Gastrocnemius medialis (tissue), 4 donors: ENCODE data around the gene GNA15.

ENCODE experiments used
- POLR2A ChIP-seq, 2 donors: fragments of 450-650 bp; IDR thresholded peaks; one replicate each; pipeline ENCODE4 v1.6.1; 2017; ENCODE audit warnings: antibody characterized with exemption in 2 of 2, mild to moderate bottlenecking in 2 of 2, moderate library complexity in 2 of 2
- TF ChIP-seq, protein P1 (sequence below), 5 experiments: fragments of 450-650 bp in 3 of 5; fragments of 200-600 bp in 2 of 5; sonication (generic) in 2 of 5; IDR thresholded peaks in 4 of 5; conservative IDR thresholded peaks in 1 of 5; 1 replicate in 4 of 5; 2 replicates in 1 of 5; pipeline ENCODE4 v1.5.1; 2016 to 2019; ENCODE audit warnings: antibody characterized with exemption in 5 of 5, mild to moderate bottlenecking in 3 of 5, moderate library complexity in 3 of 5

DNA sequence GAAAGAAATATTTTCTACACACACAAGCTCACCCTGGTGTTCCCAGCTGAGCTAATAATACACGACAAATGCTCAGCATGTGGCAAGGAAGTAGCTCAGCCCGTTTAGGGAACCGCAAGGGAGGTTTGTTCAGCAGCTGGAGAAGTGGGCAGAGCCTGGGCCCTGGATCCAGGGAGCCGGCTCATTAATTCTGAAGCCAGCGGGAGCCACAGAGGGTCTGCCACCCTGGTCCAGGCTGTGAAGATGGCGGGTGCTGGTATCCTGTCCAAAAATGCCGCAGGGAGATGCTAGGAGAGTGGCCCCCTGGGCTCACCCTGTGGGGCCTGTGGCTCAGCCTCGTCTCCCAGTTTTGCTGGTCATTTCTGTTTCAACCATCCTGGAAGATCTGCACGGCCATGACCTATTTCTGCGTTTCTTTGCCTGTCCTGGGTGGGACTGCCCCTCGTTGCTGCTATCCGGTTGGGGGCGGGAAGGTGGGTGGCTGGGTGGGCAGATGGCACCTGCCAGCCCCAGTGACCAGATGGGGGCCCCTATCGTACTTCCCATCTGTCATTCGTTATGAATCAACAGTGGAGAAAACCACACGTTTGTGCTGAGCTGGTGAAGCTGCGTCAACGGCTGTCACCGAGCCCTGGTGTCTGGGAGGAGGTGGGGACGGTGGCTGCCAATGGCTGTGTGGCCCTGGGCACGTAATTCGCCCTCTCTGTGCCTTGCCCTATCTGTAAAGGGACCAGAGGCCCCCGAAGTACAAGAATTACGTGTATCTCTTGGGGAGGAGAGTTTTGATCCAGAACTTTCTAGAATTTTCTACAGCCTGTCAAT is 2.7 kb upstream of the GNA15 start:
- TF ChIP-seq POLR2A (IDR thresholded peaks at IDR 0.05), result no peak
- TF ChIP-seq, protein P1, sequence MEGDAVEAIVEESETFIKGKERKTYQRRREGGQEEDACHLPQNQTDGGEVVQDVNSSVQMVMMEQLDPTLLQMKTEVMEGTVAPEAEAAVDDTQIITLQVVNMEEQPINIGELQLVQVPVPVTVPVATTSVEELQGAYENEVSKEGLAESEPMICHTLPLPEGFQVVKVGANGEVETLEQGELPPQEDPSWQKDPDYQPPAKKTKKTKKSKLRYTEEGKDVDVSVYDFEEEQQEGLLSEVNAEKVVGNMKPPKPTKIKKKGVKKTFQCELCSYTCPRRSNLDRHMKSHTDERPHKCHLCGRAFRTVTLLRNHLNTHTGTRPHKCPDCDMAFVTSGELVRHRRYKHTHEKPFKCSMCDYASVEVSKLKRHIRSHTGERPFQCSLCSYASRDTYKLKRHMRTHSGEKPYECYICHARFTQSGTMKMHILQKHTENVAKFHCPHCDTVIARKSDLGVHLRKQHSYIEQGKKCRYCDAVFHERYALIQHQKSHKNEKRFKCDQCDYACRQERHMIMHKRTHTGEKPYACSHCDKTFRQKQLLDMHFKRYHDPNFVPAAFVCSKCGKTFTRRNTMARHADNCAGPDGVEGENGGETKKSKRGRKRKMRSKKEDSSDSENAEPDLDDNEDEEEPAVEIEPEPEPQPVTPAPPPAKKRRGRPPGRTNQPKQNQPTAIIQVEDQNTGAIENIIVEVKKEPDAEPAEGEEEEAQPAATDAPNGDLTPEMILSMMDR (IDR thresholded peaks at IDR 0.05 in 4 of 5, conservative IDR thresholded peaks at IDR 0.05 in 1 of 5), result no peak
